ENCODE measurements around the gene BAX. TPM values are rescaled to one million over a fixed set of nuclear protein-coding genes. Genes with fewer than 3 reads are reported as not detected.

BAX gene
- total and polyA plus RNA-seq, 2 of the 4 experiments (the other 2 are of a cell fraction): 23.3 to 169 TPM

- Histone ChIP-seq H3K4me2 (ENCODE audit: low read depth, low read length) (no peak overlapping the region), H3K9me3 (ENCODE audit: control insufficient read depth, insufficient read depth, low read length) (no peaks in the 10 kb centered on the region), H3K18ac (ENCODE audit: low read depth, low read length) (no peak overlapping the region), H3K79me1 (ENCODE audit: low read depth in 1 of 2, low read length in 2 of 2) (peaks cover 0 to 38% of the 10 kb centered on the region in 2 experiments; a peak in 3 of 4 replicates), H2AK5ac (ENCODE audit: low read depth, low read length) (no peak overlapping the region), H3K36me3 (ENCODE audit: control insufficient read depth, insufficient read depth, low read length) (peaks cover 44% of the 10 kb centered on the region), H2BK15ac (ENCODE audit: low read depth, low read length) (no peak overlapping the region), H3K27ac (ENCODE audit: insufficient read depth, low read length) (no peak overlapping the region), H4K5ac (ENCODE audit: low read depth, low read length) (no peak overlapping the region), H3K56ac (ENCODE audit: extremely low read depth, insufficient read depth, low read length) (no peak overlapping the region), H3K23ac (ENCODE audit: low read depth, low read length) (no peak overlapping the region), H2BK120ac (ENCODE audit: low read depth, low read length) (no peak overlapping the region), H3K9ac (ENCODE audit: low read depth, low read length) (no peak overlapping the region), H3K9me1 (ENCODE audit: insufficient read depth, low read length) (peaks cover 5% of the 10 kb centered on the region), H3K27me3 (ENCODE audit: control insufficient read depth, insufficient read depth, low read length) (no peaks in the 10 kb centered on the region), H2BK5ac (ENCODE audit: low read depth, low read length, poor library complexity, severe bottlenecking) (no peak overlapping the region), H2BK20ac (ENCODE audit: low read depth, low read length) (no peak overlapping the region), H3K4me3 (ENCODE audit: insufficient read depth, low read depth, low read length) (no peak overlapping the region), H3K14ac (replicated peaks; ENCODE audit: low read depth, low read length) (no peak overlapping the region), H3K4ac (ENCODE audit: low read depth, low read length) (no peak overlapping the region), H3K4me1 (ENCODE audit: control insufficient read depth, insufficient read depth, low read length) (no peaks in the 10 kb centered on the region; the same call in 1 of the 2 replicates), H4K20me1 (ENCODE audit: insufficient read depth, low read length) (peaks cover 44% of the 10 kb centered on the region), H2AFZ (replicated peaks; ENCODE audit: low read length, poor library complexity) (no peak overlapping the region), H2AK9ac (replicated peaks; ENCODE audit: low read depth, low read length, poor library complexity) (no peak overlapping the region), H4K91ac (ENCODE audit: insufficient read depth, low read depth, low read length) (no peak overlapping the region), H4K8ac (ENCODE audit: low read depth in 2 of 2, low read length in 2 of 2) (no peak overlapping the region)
- DNase-seq (no peak), ATAC-seq (ENCODE audit: low read depth) (no peak)
- no TSS peak for BruUV-seq (replicated peaks)
- POLR2A ChIA-PET (ENCODE audit: unreplicated experiment): no interaction called here
- dilution Hi-C loops (cut with HindIII; ENCODE audit: low sequenced_read_pairs, unreplicated experiment) (no loop called here), intact Hi-C loops (cut with micrococcal nuclease) (loop anchor here (2.0 kb wide), 1 partner anchor 175 kb away; no protein-coding TSS in a partner anchor), in situ Hi-C loops (cut with MboI; ENCODE audit: low sequenced_read_pairs) (loop anchor here (5.0 kb wide), 1 partner anchor 178 kb away; no protein-coding TSS in a partner anchor)
- CTCF ChIA-PET: interaction anchor here (0.6 to 1.2 kb wide), 12 partner anchors 10 to 325 kb away, joined by 3 to 8 read pairs (median 4); no protein-coding TSS in a partner anchor
- TF ChIP-seq MAFK (IDR thresholded peaks at IDR 0.05; ENCODE audit: low read depth, low read length): no peak
- TF ChIP-seq BHLHE40 (IDR thresholded peaks at IDR 0.05; ENCODE audit: low read depth, low read length): no peak
- TF ChIP-seq MXI1 (IDR thresholded peaks at IDR 0.05; ENCODE audit: borderline replicate concordance, low read depth, low read length): no peak
- no peak for TF ChIP-seq CEBPB (IDR thresholded peaks at IDR 0.05; ENCODE audit: low read depth, low read length)
- 92% methylated on average over 14 of the region's 23 CpGs; no CpG with 5 or more reads in 1 of the 2 experiments for WGBS, 2 experiments (ENCODE audit: extremely low coverage in 2 of 2, insufficient read length in 1 of 2)
Observed at GRCh38 chr19:48970139-48970766, 15.6 kb downstream of the BAX start.

All from IMR-90 (cell line).